GM12878 (cell line): ENCODE results near the gene RPS6KL1. TPM values are rescaled to one million over a fixed set of nuclear protein-coding genes. Genes with fewer than 3 reads are reported as not detected.
A peak's percentile ranks its signal among the peaks of the same experiment; 100 is the strongest.

ENCODE experiments used
- BACH1 ChIP-seq: fragments of 450-650 bp; IDR thresholded peaks from 2 replicates; pipeline ENCODE4 v1.6.1; 2017; ENCODE audit warnings: mild to moderate bottlenecking, borderline replicate concordance
- BCL11A ChIP-seq: IDR thresholded peaks from 2 replicates; pipeline ENCODE4 v1.6.1; 2011; ENCODE audit warnings: low read depth, low read length
- BCLAF1 ChIP-seq: fragments of 450-650 bp; IDR thresholded peaks from 2 replicates; pipeline ENCODE4 v1.6.1; 2017; ENCODE audit warnings: antibody characterized with exemption, mild to moderate bottlenecking, moderate library complexity
- CREB1 ChIP-seq: IDR thresholded peaks from 2 replicates; pipeline ENCODE4 v1.6.1; 2012; ENCODE audit warnings: low read depth, mild to moderate bottlenecking, inconsistent platforms
- DPF2 ChIP-seq: fragments of 450-650 bp; IDR thresholded peaks from 2 replicates; pipeline ENCODE4 v1.6.1; 2017; ENCODE audit warnings: mild to moderate bottlenecking
- IRF4 ChIP-seq: IDR thresholded peaks from 2 replicates; pipeline ENCODE4 v1.6.1; 2011; ENCODE audit warnings: low read depth, low read length
- KLF5 ChIP-seq: fragments of 450-650 bp; IDR thresholded peaks from 2 replicates; pipeline ENCODE4 v1.6.1; 2014; ENCODE audit warnings: mild to moderate bottlenecking; ENCODE audit not compliant: partially characterized antibody
- MXI1 ChIP-seq: fragments of 150-350 bp; IDR thresholded peaks from 2 replicates; pipeline ENCODE4 v1.6.1; 2011; ENCODE audit warnings: low read depth, mild to moderate bottlenecking, inconsistent platforms, low read length, improper control_type of control experiment
- MYB ChIP-seq: fragments of 150-350 bp; IDR thresholded peaks from 2 replicates; pipeline ENCODE4 v1.6.1; 2014; ENCODE audit warnings: mild to moderate bottlenecking, low read depth, low read length, borderline replicate concordance
- NBN ChIP-seq: fragments of 450-650 bp; IDR thresholded peaks from 2 replicates; pipeline ENCODE4 v1.6.1; 2016
- NR2C1 ChIP-seq: fragments of 450-650 bp; IDR thresholded peaks from 2 replicates; pipeline ENCODE4 v1.6.1; 2017; ENCODE audit warnings: antibody characterized with exemption, mild to moderate bottlenecking, moderate library complexity
- NR2F1 ChIP-seq: fragments of 450-650 bp; conservative IDR thresholded peaks from 2 replicates; pipeline ENCODE4 v1.6.1; 2017; ENCODE audit warnings: mild to moderate bottlenecking
- RB1 ChIP-seq: fragments of 450-650 bp; formaldehyde crosslinking; IDR thresholded peaks from 2 replicates; pipeline ENCODE4 v1.6.1; 2017; ENCODE audit warnings: mild to moderate bottlenecking, borderline replicate concordance
- RELB ChIP-seq: fragments of 450-650 bp; IDR thresholded peaks from 2 replicates; pipeline ENCODE4 v1.6.1; 2017; ENCODE audit warnings: low read depth, mild to moderate bottlenecking, moderate library complexity
- SIX5 ChIP-seq: IDR thresholded peaks from 2 replicates; pipeline ENCODE4 v1.6.1; 2011; ENCODE audit warnings: mild to moderate bottlenecking, low read depth, low read length, moderate library complexity; ENCODE audit not compliant: severe bottlenecking
- SREBF2 ChIP-seq: IDR thresholded peaks from 2 replicates; pipeline ENCODE4 v1.6.1; 2012; ENCODE audit warnings: mild to moderate bottlenecking, low read length
- STAT1 ChIP-seq: fragments of 450-650 bp; conservative IDR thresholded peaks from 2 replicates; pipeline ENCODE4 v1.6.1; 2014; ENCODE audit warnings: antibody characterized with exemption, mild to moderate bottlenecking
- SUZ12 ChIP-seq: fragments of 200-600 bp; sonication (generic); IDR thresholded peaks from one replicate; pipeline ENCODE4 v1.6.1; 2018; ENCODE audit warnings: antibody characterized with exemption, mild to moderate bottlenecking; ENCODE audit not compliant: unreplicated experiment
- polyA plus RNA-seq, 11 experiments: library from polyadenylated mRNA; depleted of rRNA in 4 of 11; unstranded in 6 of 11; stranded (reverse) in 5 of 11; fragments of >200 nt; fragmentation: Nextera tagmentation in 4 of 11; fragmentation: Illumina TruSeq in 1 of 11; extraction: Ambion mirVana in 4 of 11; extraction: Trizol in 1 of 11; gene quantifications; 1 replicate in 1 of 11; 2 replicates in 10 of 11; pipeline versions ENCODE4 v1.2.1 to v1.2.3, GENCODE V29; 2011 to 2016; ENCODE audit warnings: inconsistent platforms in 2 of 11, missing spikeins in 2 of 11, low read depth in 1 of 11
- total RNA-seq, 4 experiments: library from RNA; depleted of rRNA in 3 of 4; stranded (reverse); fragments of >200 nt in 3 of 4; fragmentation: Illumina TruSeq in 1 of 4; extraction: Trizol in 1 of 4; gene quantifications; 2 replicates each; pipeline versions ENCODE4 v1.2.1 to v1.2.3, GENCODE V29; 2013 to 2021

RPS6KL1 gene
- total and polyA plus RNA-seq, 10 of the 15 experiments (the other 5 are each of a cell fraction or from before 2014, with no cell fraction given), result 0.04 to 4.2 (median 2.0) TPM

GRCh38 chr14:74881431-74882102, 41.5 kb downstream of the RPS6KL1 start, which contains the start of gene DLST (continued):
- no peak for TF ChIP-seq MYB
- 0 out of 2 replicates have a peak, but pooled peaks have one; percentile 15 for TF ChIP-seq BCL11A
- TF ChIP-seq SUZ12, result no peak
- peak; percentile 93 for TF ChIP-seq BCLAF1
- TF ChIP-seq CREB1, result peak; percentile 70; the same call in 1 of the 2 replicates
- peak; percentile 84 for TF ChIP-seq NBN
- TF ChIP-seq RB1, result peak; percentile 79
- TF ChIP-seq SREBF2, result 0 out of 2 replicates have a peak, but pooled peaks have one; percentile 34
- TF ChIP-seq MXI1, result 0 out of 2 replicates have a peak, but pooled peaks have one; percentile 17
- peak; percentile 93 for TF ChIP-seq RELB
- TF ChIP-seq NR2F1, result peak; percentile 98
- TF ChIP-seq SIX5, result peak; percentile 78
- TF ChIP-seq BACH1, result peak; percentile 63
- TF ChIP-seq IRF4, result peak; percentile 61; the same call in 1 of the 2 replicates
- TF ChIP-seq NR2C1, result peak; percentile 62
- TF ChIP-seq KLF5, result peak; percentile 99
- TF ChIP-seq STAT1, result 0 out of 2 replicates have a peak, but pooled peaks have one; percentile 36
- TF ChIP-seq DPF2, result peak; percentile 84
